GM19099 (cell line): Measurements from ENCODE around the gene GP2.

Source experiments
- POLR2A ChIP-seq: IDR thresholded peaks from 3 replicates; pipeline ENCODE4 v1.6.1; 2011; ENCODE audit warnings: low read depth; ENCODE audit not compliant: insufficient read length; ENCODE audit errors: extremely low read depth

GP2 gene

DNA sequence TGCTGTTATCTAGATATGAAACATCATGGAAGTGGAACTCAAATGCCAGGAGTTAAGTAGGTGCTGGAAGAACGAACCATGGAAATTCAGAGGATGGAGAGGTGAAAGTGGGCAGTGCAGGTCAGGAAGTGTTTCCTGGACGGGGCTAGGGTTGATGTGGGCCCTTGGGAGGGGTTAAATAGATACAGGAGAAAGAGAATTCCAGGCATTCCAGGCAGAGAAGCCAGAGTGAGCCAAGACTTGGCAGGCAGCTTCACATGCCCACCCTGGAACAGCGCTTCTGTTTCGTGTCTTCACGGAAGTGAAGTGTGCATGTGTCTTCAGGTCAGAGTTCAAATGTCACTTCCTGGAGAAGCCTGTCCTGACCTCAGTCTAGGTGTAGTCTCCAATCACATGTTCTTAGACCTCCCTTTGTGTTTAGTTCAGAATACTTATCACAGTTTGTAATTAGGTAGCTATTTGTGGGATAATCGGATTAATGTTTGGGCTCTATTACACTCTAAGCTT lies 41.3 kb downstream of the GP2 start:
- TF ChIP-seq POLR2A: no peak

DNA sequence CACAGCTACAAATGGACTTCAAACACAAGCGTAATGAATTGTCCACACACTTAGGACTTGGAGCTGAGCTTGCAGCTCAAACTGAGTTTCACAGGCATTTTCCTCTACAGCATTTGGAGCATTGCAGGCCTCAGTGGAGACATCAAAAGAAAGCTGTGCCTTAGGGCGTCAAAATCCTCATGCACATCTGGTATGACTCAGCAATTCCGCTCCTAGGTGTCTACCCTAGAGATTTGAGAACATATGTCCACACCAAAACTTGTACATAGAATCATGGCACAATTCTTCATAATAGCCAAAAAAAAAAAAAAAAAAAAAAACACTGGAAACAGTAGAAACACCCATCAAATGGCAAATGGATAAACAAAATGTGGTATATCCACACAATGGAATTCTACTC lies 47.1 kb downstream of the GP2 start:
- TF ChIP-seq POLR2A: no peak

DNA sequence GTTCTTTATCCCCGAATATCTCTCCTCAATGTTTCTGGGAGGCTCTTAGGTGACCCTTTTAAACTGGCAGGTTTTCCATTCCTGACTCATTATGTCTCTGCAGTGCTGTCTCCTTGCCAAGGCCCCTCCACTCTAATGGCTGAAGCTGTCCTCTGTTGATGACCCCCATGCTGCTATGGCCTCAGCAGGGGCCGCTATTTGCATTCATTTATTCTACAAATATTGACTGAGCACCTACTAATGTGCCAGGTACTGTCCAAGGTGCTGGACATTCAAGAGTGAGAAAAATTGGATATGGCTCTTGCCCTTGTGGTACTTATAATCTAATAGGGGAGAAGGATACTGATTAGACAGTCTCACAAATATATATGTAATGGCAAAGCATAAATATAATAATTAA lies 55.4 kb downstream of the GP2 start:
- TF ChIP-seq POLR2A: no peak

DNA sequence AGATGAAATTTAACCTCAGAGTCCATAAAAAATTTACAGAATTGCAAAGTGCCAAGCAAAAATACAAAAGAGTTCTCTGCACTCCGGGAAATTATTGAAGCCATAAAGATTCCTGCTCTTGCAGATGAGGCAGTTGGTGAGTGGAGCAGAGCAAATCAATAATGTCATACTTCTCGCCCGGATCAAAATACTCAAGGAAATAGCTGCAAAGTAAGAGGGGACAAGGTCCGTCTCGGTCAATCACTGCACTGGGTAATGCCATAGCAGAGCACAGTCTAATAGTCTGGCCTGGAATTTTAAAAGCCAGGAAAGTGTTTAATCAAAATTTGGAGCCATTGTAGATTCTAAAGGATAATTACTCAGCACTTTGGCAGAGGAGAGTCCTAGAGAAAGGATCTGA lies 58.9 kb downstream of the GP2 start:
- TF ChIP-seq POLR2A: no peak

DNA sequence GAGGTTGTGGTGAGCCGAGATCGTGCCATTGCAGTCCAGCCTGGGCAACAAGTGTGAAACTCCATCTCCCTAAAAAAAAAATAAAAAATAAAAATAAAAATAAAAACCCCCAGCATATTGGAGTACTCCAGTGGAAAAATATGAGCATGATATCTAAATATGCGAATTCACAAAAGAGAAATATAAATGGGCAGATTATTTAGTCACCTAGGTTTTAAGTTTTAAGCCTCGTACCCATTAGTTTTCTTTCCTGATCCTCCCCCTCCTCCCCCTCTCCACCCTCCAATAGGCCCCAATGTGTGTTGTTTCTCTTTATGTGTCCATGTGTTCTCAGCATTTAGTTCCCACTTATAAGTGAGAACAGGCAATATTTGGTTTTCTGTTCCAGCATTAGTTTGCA lies 62.3 kb downstream of the GP2 start:
- TF ChIP-seq POLR2A: no peak

DNA sequence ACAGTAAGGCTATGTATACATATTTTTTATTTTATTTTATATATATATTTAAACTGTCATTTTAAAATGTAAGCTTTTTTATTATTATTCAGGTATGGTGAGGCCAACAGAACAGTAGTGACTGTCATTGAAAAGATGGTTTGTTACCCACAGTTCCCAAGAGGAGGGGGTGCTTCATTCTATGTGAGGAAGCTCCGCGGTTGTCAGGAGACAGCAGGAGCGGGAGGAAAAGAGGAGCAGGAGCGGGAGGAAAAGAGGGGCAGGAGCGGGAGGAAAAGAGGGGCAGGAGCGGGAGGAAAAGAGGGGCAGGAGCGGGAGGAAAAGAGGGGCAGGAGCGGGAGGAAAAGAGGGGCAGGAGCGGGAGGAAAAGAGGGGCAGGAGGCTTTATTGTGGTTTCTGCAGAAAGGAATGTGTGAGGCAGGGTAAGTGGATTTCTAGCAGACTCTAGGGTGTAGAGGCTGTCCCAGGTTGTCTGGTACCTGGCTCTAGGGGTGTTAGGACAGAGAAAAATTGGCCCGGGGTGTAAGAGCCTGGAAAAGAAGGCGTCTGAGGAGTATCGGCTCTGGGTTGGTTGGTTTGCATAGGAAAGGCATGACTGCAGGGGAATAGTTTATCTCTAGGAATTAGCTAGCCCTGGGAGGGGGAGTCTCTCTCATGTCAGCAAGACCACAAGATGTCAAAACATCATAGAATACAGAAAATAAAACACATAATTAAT lies 64.0 kb downstream of the GP2 start:
- TF ChIP-seq POLR2A: no peak

DNA sequence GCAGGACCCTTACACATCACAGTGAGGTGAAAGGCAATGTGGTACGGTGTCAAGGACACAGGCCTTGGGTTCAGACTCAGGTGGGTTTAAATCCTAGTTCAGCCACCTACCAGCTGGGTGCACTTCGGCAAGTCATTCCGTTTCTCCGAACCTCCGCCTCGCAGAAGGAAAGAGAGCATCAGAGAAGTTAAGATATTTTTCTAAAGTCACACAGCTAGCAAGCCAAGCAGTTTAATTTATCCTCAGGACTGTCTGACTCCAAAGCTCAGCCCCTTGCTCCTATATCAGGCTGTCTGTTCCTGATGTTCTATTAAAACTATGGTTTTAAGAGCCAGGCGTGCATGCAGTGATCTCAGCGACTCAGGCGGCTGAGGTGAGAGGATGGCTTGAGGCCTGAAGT lies 65.1 kb downstream of the GP2 start:
- TF ChIP-seq POLR2A: no peak

DNA sequence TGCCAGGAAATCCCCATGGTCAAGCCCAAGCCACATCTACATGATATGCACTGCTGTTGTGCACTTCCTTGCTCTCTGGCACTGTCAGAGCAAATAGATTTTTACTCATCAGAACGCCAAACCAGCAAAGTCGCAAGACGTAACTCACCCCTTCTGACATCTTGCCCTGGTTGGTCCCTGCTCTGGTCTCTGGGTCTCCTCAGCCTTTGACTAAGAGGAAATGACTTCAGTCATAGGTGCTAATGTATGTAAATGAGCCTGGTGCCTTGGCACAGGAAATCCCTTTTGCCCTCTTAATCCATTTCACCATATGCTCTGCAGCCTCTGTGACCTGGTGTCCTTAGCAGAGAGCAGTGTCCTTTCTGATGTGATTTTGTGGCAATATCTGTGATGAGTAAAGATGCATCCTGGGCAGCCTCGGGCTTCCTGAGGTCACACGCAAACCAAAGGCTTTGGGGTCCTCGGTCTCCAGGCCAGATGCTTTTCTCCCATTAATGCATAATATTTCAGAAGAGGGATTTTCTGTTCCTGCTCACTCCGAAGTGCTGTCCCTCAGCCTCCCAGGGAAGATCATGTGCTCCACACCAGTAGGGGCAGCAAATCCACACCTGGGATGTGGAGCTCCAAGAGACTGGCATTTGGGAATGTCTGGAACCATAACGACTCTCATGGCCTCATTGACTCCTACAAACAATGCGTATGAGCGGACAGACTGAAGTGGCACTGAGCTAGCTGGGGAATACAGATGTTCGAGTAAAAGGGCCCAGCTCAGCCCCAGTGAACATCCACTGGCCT lies 66.9 kb downstream of the GP2 start:
- TF ChIP-seq POLR2A: no peak
